ENCODE results near the gene IL1R2.

DNA sequence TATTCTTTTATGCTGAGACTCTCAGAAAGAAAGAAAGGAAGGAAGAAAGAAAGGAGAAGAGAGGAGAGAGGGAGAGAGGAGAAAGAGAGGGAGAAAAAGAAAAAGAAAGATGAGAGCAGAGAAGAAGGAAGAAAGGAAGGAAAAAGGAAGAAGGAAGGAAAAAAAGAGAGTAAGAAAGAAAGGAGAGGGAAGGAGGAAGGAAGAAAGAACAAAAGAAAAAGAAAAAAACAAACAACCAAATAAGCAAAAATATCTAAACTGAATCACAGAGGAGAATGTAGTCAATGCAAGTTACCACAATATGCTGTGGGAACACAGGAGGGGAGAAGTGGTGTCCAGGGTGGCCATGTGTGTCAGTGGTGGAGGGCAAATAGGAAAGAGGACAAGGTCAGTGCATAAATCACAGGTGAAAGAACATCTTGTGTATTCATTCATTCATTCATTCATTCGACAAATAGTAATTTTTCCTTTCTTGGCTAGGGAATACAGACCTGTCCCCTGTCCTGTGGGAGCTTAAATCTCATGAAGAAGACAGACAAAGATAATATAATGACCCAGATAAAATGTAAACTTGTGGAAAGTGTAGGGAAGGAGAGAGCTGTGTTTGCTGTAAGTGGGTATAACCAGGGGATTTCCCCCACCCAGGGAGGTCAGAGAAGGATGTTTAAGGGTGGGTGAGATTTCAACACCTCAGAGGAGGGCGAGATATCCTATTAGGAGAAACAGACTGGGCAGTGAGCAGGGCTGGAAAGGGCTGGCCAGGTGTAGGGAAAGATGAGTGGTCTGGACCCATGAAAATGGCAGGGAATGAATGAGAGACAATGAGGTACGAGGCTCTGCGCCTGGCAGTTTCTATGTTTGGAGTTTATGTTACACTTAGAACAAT, 50.7 kb downstream of the IL1R2 start:
- TF ChIP-seq SAP30 (IDR thresholded peaks at IDR 0.05; ENCODE audit: insufficient read depth, insufficient replicate concordance, low read length) (no peak), CTCF (IDR thresholded peaks at IDR 0.05; ENCODE audit: control extremely low read depth in 1 of 3, insufficient read depth in 1 of 3, low read depth in 1 of 3, low read length in 3 of 3) (no peak), USF2 (IDR thresholded peaks at IDR 0.05; ENCODE audit: low read length) (no peak), RFX5 (IDR thresholded peaks at IDR 0.05; ENCODE audit: borderline replicate concordance, low read depth, low read length) (no peak), POLR2A (IDR thresholded peaks at IDR 0.05; ENCODE audit: control extremely low read depth in 1 of 2, low read depth in 2 of 2, low read length in 2 of 2) (no peak), KDM1A (IDR thresholded peaks at IDR 0.05; ENCODE audit: borderline replicate concordance, low read length) (no peak), ASH2L (IDR thresholded peaks at IDR 0.05; ENCODE audit: low read length) (no peak), TEAD4 (IDR thresholded peaks at IDR 0.05; ENCODE audit: low read depth, low read length) (no peak), RAD21 (IDR thresholded peaks at IDR 0.05 in 1 of 2, conservative IDR thresholded peaks at IDR 0.05 in 1 of 2; ENCODE audit: low read depth in 2 of 2, low read length in 2 of 2) (no peak), POLR2AphosphoS5 (IDR thresholded peaks at IDR 0.05; ENCODE audit: low read depth, low read length) (no peak), EZH2 (IDR thresholded peaks at IDR 0.05; ENCODE audit: low read depth, low read length, severe bottlenecking) (no peak), EP300 (IDR thresholded peaks at IDR 0.05; ENCODE audit: borderline replicate concordance in 1 of 2, low read depth in 2 of 2, low read length in 2 of 2) (no peak), FOSL1 (IDR thresholded peaks at IDR 0.05; ENCODE audit: insufficient read depth, low read depth, low read length) (no peak)
